PC-9 (cell line): ENCODE results near the gene ANKRD13B. TPM values are rescaled to one million over a fixed set of nuclear protein-coding genes. Genes with fewer than 3 reads are reported as not detected.

ENCODE experiments used
- BruUV-seq: library from RNA; stranded (reverse); fragments of 400-500 nt; replicated peaks from 2 replicates; lab custom pipeline; 2021; lab: Mats Ljungman, UMichigan
- CTCF ChIA-PET: fragments of 300-600 bp; sonication (Branson Sonifier 250); formaldehyde crosslinking; loops from one replicate; lab custom pipeline; 2022; ENCODE audit warnings: antibody characterized with exemption; lab: Charles Lee
- POLR2A ChIA-PET: fragments of 300-600 bp; sonication (Branson Sonifier 250); formaldehyde crosslinking; loops from one replicate; lab custom pipeline; 2022; ENCODE audit warnings: antibody characterized with exemption; ENCODE audit not compliant: unreplicated experiment; lab: Charles Lee
- DNase-seq, 2 experiments: peaks; one replicate each; pipeline versions ENCODE4 v3.0.0 to v3.0.0-alpha.2; 2015 to 2022; ENCODE audit warnings: mixed read lengths in 1 of 2
- H2AFZ ChIP-seq: fragments of 200-600 bp; sonication (generic); 2 replicates; pipeline ENCODE4 v1.8.1; 2017; ENCODE audit warnings: antibody characterized with exemption
- H3F3A ChIP-seq: fragments of 200-600 bp; sonication (generic); 2 replicates; pipeline ENCODE4 v1.8.1; 2017; ENCODE audit warnings: antibody characterized with exemption, mild to moderate bottlenecking, low read depth; ENCODE audit not compliant: insufficient read depth
- H3K27ac ChIP-seq: fragments of 200-600 bp; sonication (generic); 2 replicates; pipeline ENCODE4 v1.6.1; 2016; ENCODE audit warnings: mixed run types
- H3K27me3 ChIP-seq: fragments of 200-600 bp; sonication (generic); 2 replicates; pipeline ENCODE4 v1.6.1; 2016; ENCODE audit warnings: low read depth, mixed run types; ENCODE audit not compliant: insufficient read depth
- H3K36me3 ChIP-seq: fragments of 200-600 bp; sonication (generic); 2 replicates; pipeline ENCODE4 v1.6.1; 2016; ENCODE audit warnings: low read depth, mixed run types
- H3K4me1 ChIP-seq: fragments of 200-600 bp; sonication (generic); replicated peaks from 2 replicates; pipeline ENCODE4 v1.6.1; 2016; ENCODE audit warnings: mixed run types; ENCODE audit not compliant: insufficient read depth
- H3K4me2 ChIP-seq: fragments of 200-600 bp; sonication (generic); 2 replicates; pipeline ENCODE4 v1.6.1; 2017; ENCODE audit warnings: mixed run types
- H3K4me3 ChIP-seq: fragments of 200-600 bp; sonication (generic); 2 replicates; pipeline ENCODE4 v1.6.1; 2016; ENCODE audit warnings: mixed run types
- H3K79me2 ChIP-seq: fragments of 200-600 bp; sonication (generic); 2 replicates; pipeline ENCODE4 v1.6.1; 2017; ENCODE audit warnings: low read depth, mixed run types
- H3K9me2 ChIP-seq: fragments of 200-600 bp; sonication (generic); 2 replicates; pipeline ENCODE4 v1.8.1; 2017; ENCODE audit warnings: mild to moderate bottlenecking; ENCODE audit not compliant: insufficient read depth
- H3K9me3 ChIP-seq: fragments of 200-600 bp; sonication (generic); 2 replicates; pipeline ENCODE4 v1.8.1; 2016; ENCODE audit warnings: low read depth; ENCODE audit not compliant: insufficient read depth
- H4K20me1 ChIP-seq: fragments of 200-600 bp; sonication (generic); 2 replicates; pipeline ENCODE4 v1.8.1; 2017; ENCODE audit not compliant: insufficient read depth
- EZH2 ChIP-seq: fragments of 200-600 bp; sonication (generic); IDR thresholded peaks from 2 replicates; pipeline ENCODE4 v1.8.0; 2017; ENCODE audit warnings: antibody characterized with exemption, low read depth
- intact Hi-C: fragments of 100-400 bp; cut with micrococcal nuclease; formaldehyde crosslinking; loops from one replicate; pipeline ENCODE4 v1.10.0; 2022; ENCODE audit not compliant: unreplicated experiment
- total RNA-seq: library from RNA; stranded (reverse); gene quantifications from 2 replicates; pipeline ENCODE4 v1.2.3, GENCODE V29; 2021
- TF ChIP-seq, protein P1 (sequence below): fragments of 200-600 bp; sonication (generic); conservative IDR thresholded peaks from 2 replicates; pipeline ENCODE4 v1.6.1; 2017; ENCODE audit warnings: mixed run types, antibody characterized with exemption, mild to moderate bottlenecking, moderate library complexity

The ANKRD13B gene
- total RNA-seq, 1 experiment from 2014 or later: 28.4 TPM

DNA sequence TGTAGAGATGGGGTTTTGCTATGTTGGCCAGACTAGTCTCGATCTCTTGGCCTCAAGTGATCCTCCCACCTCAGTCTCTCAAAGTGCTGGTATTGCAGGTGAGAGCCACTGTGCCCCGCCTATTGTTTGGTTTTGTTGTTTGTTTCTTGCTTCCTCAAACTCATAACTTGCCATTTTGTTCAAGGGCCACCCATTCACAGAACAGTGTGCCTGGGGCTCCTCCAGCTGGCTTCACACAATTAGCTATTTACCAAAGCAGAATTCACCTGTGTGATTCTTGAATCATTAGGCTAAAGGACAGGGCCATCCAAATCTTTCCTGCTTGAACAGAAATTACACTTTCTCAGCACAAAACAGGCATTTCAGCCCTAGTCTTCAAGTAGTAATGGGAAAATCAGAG, 33.3 kb upstream of the ANKRD13B start:
- no peak for DNase-seq
- no peaks in the 10 kb centered on the region for H3K9me3 ChIP-seq
- no peaks in the 10 kb centered on the region for H3K9me2 ChIP-seq
- no peaks in the 10 kb centered on the region; the same call in 1 of the 2 replicates for H3K36me3 ChIP-seq
- peaks cover 9% of the 10 kb centered on the region for H3K79me2 ChIP-seq
- TF ChIP-seq EZH2: no peak
- TF ChIP-seq, protein P1, sequence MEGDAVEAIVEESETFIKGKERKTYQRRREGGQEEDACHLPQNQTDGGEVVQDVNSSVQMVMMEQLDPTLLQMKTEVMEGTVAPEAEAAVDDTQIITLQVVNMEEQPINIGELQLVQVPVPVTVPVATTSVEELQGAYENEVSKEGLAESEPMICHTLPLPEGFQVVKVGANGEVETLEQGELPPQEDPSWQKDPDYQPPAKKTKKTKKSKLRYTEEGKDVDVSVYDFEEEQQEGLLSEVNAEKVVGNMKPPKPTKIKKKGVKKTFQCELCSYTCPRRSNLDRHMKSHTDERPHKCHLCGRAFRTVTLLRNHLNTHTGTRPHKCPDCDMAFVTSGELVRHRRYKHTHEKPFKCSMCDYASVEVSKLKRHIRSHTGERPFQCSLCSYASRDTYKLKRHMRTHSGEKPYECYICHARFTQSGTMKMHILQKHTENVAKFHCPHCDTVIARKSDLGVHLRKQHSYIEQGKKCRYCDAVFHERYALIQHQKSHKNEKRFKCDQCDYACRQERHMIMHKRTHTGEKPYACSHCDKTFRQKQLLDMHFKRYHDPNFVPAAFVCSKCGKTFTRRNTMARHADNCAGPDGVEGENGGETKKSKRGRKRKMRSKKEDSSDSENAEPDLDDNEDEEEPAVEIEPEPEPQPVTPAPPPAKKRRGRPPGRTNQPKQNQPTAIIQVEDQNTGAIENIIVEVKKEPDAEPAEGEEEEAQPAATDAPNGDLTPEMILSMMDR: no peak
- no TSS peak for BruUV-seq
- ChIA-PET CTCF (no interaction called here), POLR2A (no interaction called here)
- no peaks in the 10 kb centered on the region for H3K27me3 ChIP-seq
- H3K4me3 ChIP-seq: no peak overlapping the region
- H3F3A ChIP-seq: peaks cover 30% of the 10 kb centered on the region; the same call in 1 of the 2 replicates
- no peak overlapping the region for H3K4me2 ChIP-seq
- no peak overlapping the region for H2AFZ ChIP-seq
- peaks cover 23% of the 10 kb centered on the region for H3K4me1 ChIP-seq
- H4K20me1 ChIP-seq: 0 out of 2 replicates have a peak, but pooled peaks cover 4% of the 10 kb centered on the region
- no peak overlapping the region for H3K27ac ChIP-seq
- intact Hi-C loops: no loop called here

DNA sequence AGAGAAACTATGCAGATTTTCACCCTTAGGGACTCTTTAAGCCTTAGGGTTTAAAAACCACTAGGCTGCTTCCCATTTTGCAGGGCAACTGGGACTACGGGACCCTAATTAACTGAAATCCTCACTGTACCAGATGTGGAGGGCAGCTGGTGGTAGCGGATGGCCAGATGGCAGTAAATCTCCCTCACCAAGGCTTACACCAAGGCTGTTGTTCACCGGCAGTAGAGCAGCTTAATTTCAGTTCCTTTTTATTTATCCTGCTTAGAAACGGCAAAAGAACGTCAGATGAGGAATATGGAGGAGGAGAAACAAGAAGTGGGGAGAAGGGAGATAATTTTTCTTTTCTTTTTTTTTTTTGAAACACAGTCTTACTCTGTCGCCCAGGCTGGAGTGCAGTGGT, 32.6 kb upstream of the ANKRD13B start:
- no peak overlapping the region for H2AFZ ChIP-seq
- no peaks in the 10 kb centered on the region for H3K9me2 ChIP-seq
- no peaks in the 10 kb centered on the region for H4K20me1 ChIP-seq
- H3K9me3 ChIP-seq: no peaks in the 10 kb centered on the region
- H3K36me3 ChIP-seq: no peaks in the 10 kb centered on the region; the same call in 1 of the 2 replicates
- DNase-seq: no peak
- BruUV-seq: no TSS peak
- H3K27me3 ChIP-seq: no peaks in the 10 kb centered on the region
- intact Hi-C loops: no loop called here
- no peak overlapping the region for H3K4me2 ChIP-seq
- peaks cover 32% of the 10 kb centered on the region; the same call in 1 of the 2 replicates for H3F3A ChIP-seq
- ChIA-PET POLR2A (no interaction called here), CTCF (interaction anchor here (0.6 kb wide), 1 partner anchor 796 kb away, joined by 3 read pairs; no protein-coding TSS in a partner anchor)
- H3K27ac ChIP-seq: no peak overlapping the region
- H3K4me3 ChIP-seq: no peak overlapping the region
- TF ChIP-seq, protein P1: no peak
- no peak for TF ChIP-seq EZH2
- peaks cover 30% of the 10 kb centered on the region for H3K4me1 ChIP-seq
- peaks cover 13% of the 10 kb centered on the region for H3K79me2 ChIP-seq

DNA sequence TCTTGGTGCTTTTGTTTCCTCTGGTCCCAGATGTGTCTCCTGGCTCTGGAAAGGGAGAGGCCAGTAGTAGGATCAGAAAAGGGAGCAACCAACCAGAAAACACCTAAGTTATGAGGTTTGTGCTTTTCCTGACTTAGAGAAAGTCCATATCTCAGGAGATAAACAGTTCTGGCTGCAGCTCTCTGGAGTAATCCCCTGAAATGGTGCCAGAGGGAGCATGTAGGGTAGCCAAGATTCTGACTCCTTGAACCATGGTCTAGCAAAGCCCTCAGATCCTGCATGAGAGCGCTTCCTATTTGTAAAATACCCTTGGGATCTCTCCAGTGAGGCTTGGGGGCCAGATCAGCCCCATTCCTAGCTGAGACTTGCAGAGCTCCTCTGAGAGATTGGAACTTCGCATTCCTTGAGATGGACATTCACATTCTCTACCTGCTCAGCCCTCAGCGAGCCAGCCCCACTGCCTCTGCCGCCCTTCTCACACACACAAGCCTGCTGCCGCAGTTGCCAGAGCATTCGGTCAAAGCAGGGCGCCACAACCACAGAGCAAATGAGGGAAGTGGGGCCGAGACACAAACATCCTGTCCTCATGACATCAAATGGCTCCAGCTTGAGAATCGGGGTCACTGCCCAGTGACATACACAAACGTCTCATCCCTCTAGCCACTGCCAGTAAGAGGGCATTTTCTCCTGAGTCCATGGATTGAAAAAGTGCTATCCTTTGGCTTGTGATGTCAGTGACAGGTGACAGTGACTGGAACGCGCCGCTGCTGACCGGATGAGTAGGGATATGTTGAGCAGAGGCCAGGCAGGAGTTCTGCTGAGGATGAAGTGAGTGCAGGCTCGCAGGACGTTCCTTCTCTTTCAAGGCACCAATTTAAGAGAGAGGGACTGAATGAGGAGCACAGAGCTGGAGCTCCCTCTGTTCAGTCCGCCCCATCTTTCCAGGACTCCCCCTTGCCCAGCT, 31.1 kb upstream of the ANKRD13B start:
- no TSS peak for BruUV-seq
- H3K27me3 ChIP-seq: no peaks in the 10 kb centered on the region
- peaks cover 31% of the 10 kb centered on the region for H3K4me1 ChIP-seq
- H3K4me3 ChIP-seq: no peak overlapping the region
- H3K9me2 ChIP-seq: no peaks in the 10 kb centered on the region
- POLR2A ChIA-PET: no interaction called here
- DNase-seq: no peak
- no peak overlapping the region for H3K4me2 ChIP-seq
- intact Hi-C loops: no loop called here
- H3K36me3 ChIP-seq: no peaks in the 10 kb centered on the region; the same call in 1 of the 2 replicates
- no peak overlapping the region for H2AFZ ChIP-seq
- TF ChIP-seq, protein P1: no peak
- no peak for TF ChIP-seq EZH2
- peaks cover 16% of the 10 kb centered on the region for H3K79me2 ChIP-seq
- no peaks in the 10 kb centered on the region for H4K20me1 ChIP-seq
- peaks cover 33% of the 10 kb centered on the region; the same call in 1 of the 2 replicates for H3F3A ChIP-seq
- H3K9me3 ChIP-seq: no peaks in the 10 kb centered on the region
- no peak overlapping the region for H3K27ac ChIP-seq
- CTCF ChIA-PET: no interaction called here
